NCI-H510A treated with DMSO at 0.1 percent for 48 hours (cell line): Measurements from ENCODE around the gene ZMYM4.
"Not testable (repeated sequence)": the region's sequence is repeated elsewhere in the genome, so short reads cannot be mapped to it uniquely, and the experiment has no call there.

Experiments used
- DNase-seq: peaks from one replicate; lab custom pipeline; 2025; lab: John Stamatoyannopoulos, UW

Gene ZMYM4

DNA sequence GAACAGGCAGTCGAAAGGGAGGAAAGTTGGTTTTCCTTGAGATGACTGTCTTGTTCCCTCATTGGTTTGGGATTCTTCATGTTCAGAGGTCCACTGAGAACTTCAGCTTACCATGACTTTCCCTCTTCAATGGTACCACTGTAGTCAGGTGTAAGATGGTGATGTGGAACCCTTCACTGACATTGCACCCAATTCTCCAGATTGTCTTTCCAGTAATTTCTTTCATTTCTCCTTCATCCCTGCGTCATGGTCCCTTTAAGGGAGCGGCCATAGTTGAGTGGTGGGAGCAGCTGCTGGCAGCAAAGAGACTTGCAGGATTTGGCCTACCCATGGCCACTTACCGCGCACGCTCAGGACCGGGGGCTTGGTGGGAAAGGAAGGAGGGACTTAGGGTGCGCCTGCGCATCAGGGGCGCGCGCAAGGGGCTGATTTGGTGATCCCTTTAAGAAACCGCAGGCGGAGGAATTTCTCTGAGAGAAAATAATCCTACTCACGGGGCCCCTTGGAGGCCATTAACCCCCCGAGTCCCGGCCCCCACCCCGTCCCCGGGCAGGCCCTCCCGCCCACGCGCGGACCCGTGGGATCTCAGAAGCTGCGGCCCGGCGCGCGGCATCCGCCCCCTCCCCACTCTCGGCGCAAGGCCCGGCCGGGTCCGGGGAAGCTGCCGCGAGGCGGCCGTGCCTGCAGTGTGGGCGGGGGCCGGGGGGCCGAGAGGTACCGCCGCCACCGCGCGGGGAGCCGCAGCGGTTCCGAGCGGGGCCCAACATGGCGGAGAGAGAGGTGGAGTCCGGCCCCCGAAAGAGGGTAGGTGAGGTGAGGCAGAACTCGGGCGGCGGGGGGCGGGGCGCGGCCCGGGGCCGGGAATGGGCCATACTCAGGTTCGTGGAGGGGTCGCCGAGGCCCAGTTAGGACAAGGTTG lies at the start of gene ZMYM4:
TSS of gene ZMYM4 (plus strand) at position 428 of the 919 bp plus-strand sequence. CDS start at position 766, 338 bp downstream.
- peak; percentile 100 for DNase-seq

- DNase-seq: peak; percentile 78
Observed at GRCh38 chr1:35220976-35221375, 47.5 kb upstream of the ZMYM4 start.

DNA sequence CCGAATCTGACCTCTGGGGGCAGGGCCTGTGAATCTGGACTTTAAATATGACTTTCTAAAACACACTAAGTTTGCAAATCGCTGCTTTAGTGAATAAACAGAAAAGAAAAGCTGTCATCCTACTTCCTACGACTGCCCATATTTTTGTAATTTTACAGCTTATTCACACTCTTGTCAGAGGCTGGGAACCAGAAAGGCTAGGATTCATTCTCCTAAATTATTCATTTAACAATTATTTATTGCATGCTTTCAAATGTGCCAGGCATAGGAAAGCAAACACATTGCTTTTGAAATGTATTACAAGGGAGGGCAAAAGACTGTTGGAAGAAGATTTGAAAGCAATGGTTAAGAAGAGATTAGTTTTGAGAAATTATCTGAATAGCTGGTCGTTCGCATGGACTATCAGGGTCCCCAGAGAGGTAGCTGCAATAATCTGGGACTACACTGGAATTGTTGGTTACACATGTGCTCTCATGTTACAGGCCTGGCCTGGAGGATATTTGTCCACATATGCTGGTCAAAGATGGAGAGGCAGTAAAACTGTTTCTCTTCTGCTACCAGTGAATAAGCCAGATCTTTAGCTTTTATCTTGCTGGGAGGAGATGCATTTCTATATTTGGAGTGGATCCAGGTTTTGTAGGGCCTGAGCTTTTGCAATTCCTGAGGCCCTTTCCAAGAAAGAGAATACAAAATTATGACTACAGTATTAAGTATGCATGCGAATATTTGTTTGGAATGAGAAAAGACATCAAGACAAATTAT lies 46.0 kb upstream of the ZMYM4 start:
- DNase-seq: no peak

DNA sequence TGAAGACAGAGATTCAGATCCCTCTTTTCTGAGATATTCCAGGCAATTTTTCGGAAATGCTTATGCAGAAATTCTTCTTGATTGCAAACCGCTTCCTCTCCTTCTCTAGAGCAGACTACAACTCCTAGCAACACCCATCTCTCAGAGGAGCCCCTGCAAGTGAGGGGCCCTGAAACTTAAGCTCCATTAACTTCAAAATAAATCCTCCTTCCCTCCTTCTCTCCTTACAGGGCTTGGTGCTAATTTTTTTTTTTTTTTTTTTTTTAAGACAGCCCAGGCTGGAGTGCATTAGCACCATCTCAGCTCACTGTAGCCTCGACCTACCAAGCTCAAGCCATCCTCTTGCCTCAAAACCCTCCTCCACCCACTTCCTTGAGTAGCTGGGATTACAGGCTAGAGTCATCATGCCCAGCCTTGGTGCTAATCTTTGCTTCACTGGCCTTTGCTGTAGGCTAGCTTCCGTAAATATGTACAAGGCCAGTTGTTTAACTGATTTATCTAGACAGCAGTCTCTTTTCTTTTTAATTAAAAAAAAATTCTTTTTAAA lies 45.4 kb upstream of the ZMYM4 start:
- no peak for DNase-seq

GRCh38 chr1:35226546-35226945 lies 42.0 kb upstream of the ZMYM4 start:
- DNase-seq: no peak

GRCh38 chr1:35229587-35230360 lies 38.7 kb upstream of the ZMYM4 start:
- DNase-seq: no peak

- DNase-seq: no peak
Observed at GRCh38 chr1:35231287-35231686, 37.2 kb upstream of the ZMYM4 start.

DNA sequence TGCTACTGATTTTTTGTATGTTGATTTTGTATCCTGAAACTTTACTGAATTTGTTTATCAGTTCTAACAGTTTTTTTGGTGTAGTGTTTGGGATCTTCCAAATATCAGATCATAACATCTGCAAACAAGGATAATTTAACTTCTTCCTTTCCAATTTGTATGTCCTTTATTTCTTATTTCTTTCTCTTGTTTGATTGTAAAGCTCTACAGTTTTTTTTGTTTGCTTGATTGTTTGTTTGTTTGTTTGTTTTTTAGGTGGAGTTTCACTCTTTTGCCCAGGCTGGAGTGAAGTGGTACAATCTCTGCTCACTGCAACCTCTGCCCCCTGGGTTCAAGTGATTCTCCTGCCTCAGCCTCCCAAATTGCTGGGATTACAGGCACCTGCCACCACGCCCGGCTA lies 31.7 kb upstream of the ZMYM4 start:
- DNase-seq: not testable (repeated sequence)

GRCh38 chr1:35243691-35244090 lies 24.8 kb upstream of the ZMYM4 start:
- DNase-seq: peak; percentile 86

GRCh38 chr1:35247256-35247655 lies 21.3 kb upstream of the ZMYM4 start:
- no peak for DNase-seq

- DNase-seq: no peak
Observed at GRCh38 chr1:35253941-35254340, 14.6 kb upstream of the ZMYM4 start.

GRCh38 chr1:35255276-35255675 lies 13.2 kb upstream of the ZMYM4 start:
- DNase-seq: no peak

DNA sequence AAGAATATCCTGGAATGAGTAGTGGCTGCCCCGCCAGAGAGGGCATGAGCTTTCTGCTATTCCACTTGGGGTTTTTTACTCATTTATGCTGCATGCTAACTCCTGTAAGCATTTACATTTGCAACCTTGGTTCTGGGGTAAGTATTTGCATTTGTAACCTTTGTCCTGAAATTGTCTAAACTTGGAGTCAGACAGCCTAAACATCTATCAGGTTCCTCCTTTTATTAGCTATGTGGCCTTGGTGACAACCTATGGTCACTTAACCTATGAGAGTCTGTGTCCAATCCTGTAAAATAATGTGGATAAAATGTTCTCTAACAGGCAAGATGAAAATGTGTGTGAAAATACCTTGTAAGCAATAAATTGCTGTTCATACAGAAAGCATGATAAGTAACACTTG lies 8.9 kb upstream of the ZMYM4 start:
- no peak for DNase-seq

- no peak for DNase-seq
Observed at GRCh38 chr1:35261412-35262120, 6.9 kb upstream of the ZMYM4 start.

DNA sequence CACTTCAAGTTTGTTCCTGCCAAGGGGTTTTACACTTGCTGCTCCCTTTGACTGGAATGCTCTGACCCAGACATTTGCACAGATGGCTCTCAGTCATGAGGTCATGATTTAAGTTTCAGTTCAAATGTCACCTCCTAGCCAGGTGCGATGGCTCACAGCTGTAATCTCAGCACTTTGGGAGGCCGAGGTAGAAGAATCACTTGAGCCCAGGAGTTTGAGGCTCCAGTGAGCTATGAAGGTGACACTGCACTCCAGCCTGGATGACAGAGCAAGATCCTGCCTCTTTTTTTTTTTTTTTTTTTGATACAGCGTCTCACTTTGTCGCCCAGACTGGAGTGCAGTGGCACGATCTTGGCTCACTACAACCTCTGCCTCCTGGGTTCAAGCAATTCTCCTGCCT lies 4.5 kb upstream of the ZMYM4 start:
- DNase-seq: no peak

- no peak for DNase-seq
Observed at GRCh38 chr1:35264871-35265270, 3.6 kb upstream of the ZMYM4 start.

DNA sequence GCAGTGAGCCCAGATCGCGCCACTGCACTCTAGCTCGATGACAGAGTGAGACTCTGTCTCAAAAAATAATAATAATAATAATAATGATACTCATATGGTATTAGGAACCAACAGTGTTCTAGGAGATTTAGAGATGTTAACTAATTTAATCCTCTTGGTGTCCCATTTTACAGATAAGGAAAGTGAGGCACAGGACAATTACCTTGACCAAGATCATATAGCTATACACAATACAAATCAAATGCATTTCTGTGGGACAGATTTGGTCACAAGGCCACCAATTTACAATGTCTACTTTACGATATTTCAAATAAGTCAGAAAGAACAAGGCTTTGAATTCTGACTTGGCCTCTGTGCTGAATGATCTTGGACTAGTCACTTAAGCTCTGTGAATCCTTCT lies 2.2 kb upstream of the ZMYM4 start:
- DNase-seq: no peak

GRCh38 chr1:35269201-35269988 lies 886 bp downstream of the ZMYM4 start:
- DNase-seq: peak; percentile 83

GRCh38 chr1:35269989-35270289 lies 1.4 kb downstream of the ZMYM4 start:
- DNase-seq: no peak

DNA sequence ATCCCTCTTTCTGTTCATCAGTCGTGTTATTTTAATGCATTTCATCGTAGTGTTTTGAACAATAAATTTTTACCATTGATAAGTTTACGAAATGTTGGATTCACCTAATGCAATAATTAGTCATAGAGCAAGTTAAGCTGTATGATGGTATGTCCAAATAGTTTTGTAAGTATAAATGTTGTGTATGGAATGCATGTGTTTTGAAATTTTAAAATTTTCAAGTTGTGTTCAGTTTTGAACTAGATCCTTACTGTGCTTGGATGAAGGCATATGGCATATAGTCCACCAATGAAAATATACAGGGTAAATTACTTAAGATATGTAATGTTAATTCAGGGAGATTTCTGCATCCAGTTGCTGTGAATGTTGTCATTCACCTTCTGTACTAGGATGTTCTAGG lies 2.3 kb downstream of the ZMYM4 start:
- DNase-seq: no peak

- no peak for DNase-seq
Observed at GRCh38 chr1:35274197-35274596, 5.7 kb downstream of the ZMYM4 start.
